Measurements from ENCODE around the gene NES. TPM values are rescaled to one million over a fixed set of nuclear protein-coding genes. Genes with fewer than 3 reads are reported as not detected.

Gene NES
- total and polyA plus RNA-seq, 7 donors = 12.3 to 581 (median 40.5) TPM

DNA sequence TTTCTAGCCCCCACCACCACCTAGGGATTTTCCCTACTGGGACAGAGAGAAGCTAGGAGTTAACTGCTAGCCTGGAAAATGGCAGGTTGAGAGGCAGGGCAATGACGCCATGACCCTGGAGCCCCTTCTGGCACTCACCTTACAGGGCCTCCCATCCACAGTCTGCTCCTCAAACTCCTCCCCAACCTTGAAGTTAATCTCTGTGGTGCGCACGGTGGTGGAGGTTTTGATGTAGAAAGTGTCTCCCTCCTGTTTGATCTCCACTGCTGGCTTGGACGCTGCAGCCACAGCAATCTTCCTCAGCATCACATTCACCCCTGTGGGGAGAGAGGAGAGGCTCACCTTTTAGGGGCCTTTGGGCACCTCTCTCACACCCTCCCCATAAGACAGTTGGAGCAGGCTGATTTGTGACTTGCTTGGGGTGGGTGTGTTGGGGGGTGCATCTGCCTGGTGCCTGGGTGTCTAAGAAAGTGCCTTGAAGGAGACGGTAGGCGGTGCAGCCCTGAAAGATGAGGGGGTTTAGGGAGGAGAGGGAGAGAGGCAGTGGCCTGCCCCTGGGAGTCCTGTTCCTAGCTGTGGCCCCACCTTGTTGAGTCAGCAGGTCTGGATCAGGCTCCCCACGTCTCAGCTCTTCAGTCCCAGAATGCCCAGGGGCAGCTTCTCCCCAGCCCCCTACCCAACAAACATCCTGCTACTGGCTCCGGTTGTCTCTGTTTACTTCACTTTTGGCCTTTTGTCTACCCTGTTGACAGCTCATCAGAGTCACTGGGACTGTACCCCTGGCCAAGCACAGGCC lies 23.7 kb upstream of the NES start:
- TF ChIP-seq, protein P1, sequence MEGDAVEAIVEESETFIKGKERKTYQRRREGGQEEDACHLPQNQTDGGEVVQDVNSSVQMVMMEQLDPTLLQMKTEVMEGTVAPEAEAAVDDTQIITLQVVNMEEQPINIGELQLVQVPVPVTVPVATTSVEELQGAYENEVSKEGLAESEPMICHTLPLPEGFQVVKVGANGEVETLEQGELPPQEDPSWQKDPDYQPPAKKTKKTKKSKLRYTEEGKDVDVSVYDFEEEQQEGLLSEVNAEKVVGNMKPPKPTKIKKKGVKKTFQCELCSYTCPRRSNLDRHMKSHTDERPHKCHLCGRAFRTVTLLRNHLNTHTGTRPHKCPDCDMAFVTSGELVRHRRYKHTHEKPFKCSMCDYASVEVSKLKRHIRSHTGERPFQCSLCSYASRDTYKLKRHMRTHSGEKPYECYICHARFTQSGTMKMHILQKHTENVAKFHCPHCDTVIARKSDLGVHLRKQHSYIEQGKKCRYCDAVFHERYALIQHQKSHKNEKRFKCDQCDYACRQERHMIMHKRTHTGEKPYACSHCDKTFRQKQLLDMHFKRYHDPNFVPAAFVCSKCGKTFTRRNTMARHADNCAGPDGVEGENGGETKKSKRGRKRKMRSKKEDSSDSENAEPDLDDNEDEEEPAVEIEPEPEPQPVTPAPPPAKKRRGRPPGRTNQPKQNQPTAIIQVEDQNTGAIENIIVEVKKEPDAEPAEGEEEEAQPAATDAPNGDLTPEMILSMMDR (IDR thresholded peaks at IDR 0.05) = no peak
- Histone ChIP-seq H3K27me3 (ENCODE audit: insufficient read depth in 3 of 3, low read length in 2 of 3) (peaks cover 0 to 70% (median 20%) of the 10 kb centered on the region in 3 donors), H3K9me3 (no peaks in the 10 kb centered on the region), H3K4me3 (no peak overlapping the region), H3K4me1 (peaks cover 19% of the 10 kb centered on the region), H3K27ac (no peak overlapping the region), H3K36me3 (ENCODE audit: insufficient read depth in 1 of 2, low read depth in 1 of 2) (no peaks in the 10 kb centered on the region)
- intact Hi-C loops (cut with DNase I) = no loop called here
- ATAC-seq (no peak), DNase-seq (no peak)
- WGBS, 3 donors = 75 to 83% (median 78%) methylated on average over 8 of the region's 8 CpGs

DNA sequence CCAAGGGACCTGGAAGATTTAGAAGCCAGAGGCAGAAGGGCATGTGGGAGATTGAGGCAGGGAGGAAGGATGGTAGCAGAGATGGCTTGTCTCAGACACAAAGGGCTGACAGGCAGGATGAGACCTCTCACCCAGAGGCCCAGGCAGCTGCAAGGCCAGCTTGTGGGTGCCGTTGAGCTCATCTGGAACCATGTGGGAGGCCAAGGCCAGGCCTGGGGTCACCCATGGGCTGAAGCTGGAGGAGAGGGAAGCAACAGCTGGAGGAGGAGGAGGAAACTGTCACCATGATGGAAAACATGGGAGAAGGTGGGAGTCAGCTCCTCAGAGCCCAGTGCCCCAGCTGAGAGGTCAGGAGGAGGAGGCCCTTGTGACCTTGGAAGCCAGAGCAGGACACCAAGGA lies 21.8 kb upstream of the NES start:
- TF ChIP-seq, protein P1 (IDR thresholded peaks at IDR 0.05) = no peak
- DNase-seq = no peak
- H3K27ac ChIP-seq = no peak overlapping the region
- no peaks in the 10 kb centered on the region for H3K36me3 ChIP-seq (ENCODE audit: insufficient read depth in 1 of 2, low read depth in 1 of 2)
- H3K4me1 ChIP-seq = no peaks in the 10 kb centered on the region
- 34 to 46% (median 38%) methylated on average over 1 of the region's 1 CpG for WGBS, 3 donors
- H3K27me3 ChIP-seq (ENCODE audit: insufficient read depth in 3 of 3, low read length in 2 of 3) = peaks cover 0 to 56% (median 12%) of the 10 kb centered on the region in 3 donors
- intact Hi-C loops (cut with DNase I) = loop anchor here in 1 of 2 donors (10.0 kb wide), 1 partner anchor 186 kb away; no protein-coding TSS in a partner anchor
- no peaks in the 10 kb centered on the region for H3K9me3 ChIP-seq
- H3K4me3 ChIP-seq = no peak overlapping the region
- no peak for ATAC-seq

DNA sequence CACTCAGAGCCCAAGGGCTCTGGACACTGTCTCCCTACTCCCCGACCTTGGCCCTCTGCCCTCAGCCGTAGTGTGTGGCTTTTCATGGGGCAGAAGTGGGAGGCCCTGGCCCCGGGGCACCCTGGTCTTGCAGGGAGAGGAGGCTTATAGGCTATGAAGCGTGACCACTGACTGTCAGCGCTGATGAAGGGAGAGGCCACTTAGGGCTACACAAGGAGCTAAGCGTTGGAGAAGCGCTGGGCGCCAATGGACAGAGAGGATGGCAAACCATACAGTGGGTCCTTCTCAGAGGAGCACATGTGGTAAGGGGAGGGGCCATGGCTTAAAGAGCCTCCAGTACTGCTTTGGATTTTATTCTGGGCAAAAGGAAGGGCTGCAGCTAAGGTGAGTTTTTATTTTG lies 20.3 kb upstream of the NES start:
- intact Hi-C loops (cut with DNase I) = loop anchor here in 1 of 2 donors (10.0 kb wide), 1 partner anchor 187 kb away; no protein-coding TSS in a partner anchor
- WGBS, 3 donors = 58 to 63% (median 60%) methylated on average over 8 of the region's 8 CpGs
- H3K9me3 ChIP-seq = no peaks in the 10 kb centered on the region
- no peak overlapping the region for H3K27ac ChIP-seq
- peaks cover 0 to 51% (median 11%) of the 10 kb centered on the region in 3 donors for H3K27me3 ChIP-seq (ENCODE audit: insufficient read depth in 3 of 3, low read length in 2 of 3)
- no peaks in the 10 kb centered on the region for H3K36me3 ChIP-seq (ENCODE audit: insufficient read depth in 1 of 2, low read depth in 1 of 2)
- TF ChIP-seq, protein P1 (IDR thresholded peaks at IDR 0.05) = no peak
- H3K4me1 ChIP-seq = no peaks in the 10 kb centered on the region
- no peak for DNase-seq
- ATAC-seq = no peak
- H3K4me3 ChIP-seq = no peak overlapping the region

DNA sequence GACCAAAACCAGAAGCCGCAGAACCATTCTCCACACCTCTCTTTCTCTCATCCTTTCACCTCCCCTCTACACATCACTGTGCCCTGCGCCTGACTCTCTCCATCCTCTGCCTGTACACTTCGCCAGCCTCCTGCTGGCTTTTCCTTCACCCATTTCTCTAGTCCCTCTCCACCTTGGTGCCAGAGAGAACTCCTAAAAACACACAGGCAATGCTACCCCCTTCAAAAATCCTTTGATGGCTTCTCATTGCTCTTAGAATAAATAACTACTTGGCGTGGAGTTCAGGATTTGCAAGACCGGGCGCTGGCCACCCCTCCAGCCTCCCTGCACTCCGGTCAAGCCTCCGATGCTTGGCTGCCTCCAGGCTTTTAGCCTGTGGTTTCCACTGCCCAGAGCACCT lies 19.5 kb upstream of the NES start:
- Histone ChIP-seq H3K27me3 (ENCODE audit: insufficient read depth in 3 of 3, low read length in 2 of 3) (peaks cover 0 to 55% (median 14%) of the 10 kb centered on the region in 3 donors), H3K4me3 (no peak overlapping the region)
- WGBS, 3 donors = 80 to 88% (median 85%) methylated on average over 8 of the region's 8 CpGs

More for the DNA sequence above, 19.5 kb upstream of the NES start:
- Histone ChIP-seq H3K36me3 (ENCODE audit: insufficient read depth in 1 of 2, low read depth in 1 of 2) (no peaks in the 10 kb centered on the region), H3K27ac (no peak overlapping the region), H3K9me3 (no peaks in the 10 kb centered on the region), H3K4me1 (peaks cover 3% of the 10 kb centered on the region)
- TF ChIP-seq, protein P1 (IDR thresholded peaks at IDR 0.05) = no peak
- no peak for DNase-seq
- intact Hi-C loops (cut with DNase I) = loop anchor here in 1 of 2 donors (10.0 kb wide), 1 partner anchor 188 kb away; no protein-coding TSS in a partner anchor
- no peak for ATAC-seq
